Measurements from ENCODE around the gene WNT2. TPM values are rescaled to one million over a fixed set of nuclear protein-coding genes. Genes with fewer than 3 reads are reported as not detected.
A peak's percentile ranks its signal among the peaks of the same experiment; 100 is the strongest.

The WNT2 gene
- total and polyA plus RNA-seq, 11 donors: 0.09 to 1.2 (median 0.20) TPM; not detected in 3

GRCh38 chr7:117231047-117231359 lies 91.9 kb downstream of the WNT2 start:
- H3K36me3 ChIP-seq: peaks cover 0 to 10% (median 0%) of the 10 kb centered on the region in 9 donors
- intact Hi-C loops (cut with DNase I): no loop called here
- H3K27me3 ChIP-seq: no peaks in the 10 kb centered on the region
- 66 to 82% (median 72%) methylated on average over 3 of the region's 3 CpGs for WGBS, 4 donors
- peaks cover 0 to 2% (median 0%) of the 10 kb centered on the region in 12 donors for H3K4me1 ChIP-seq
- no peak overlapping the region for H3K27ac ChIP-seq
- ATAC-seq (no peak), DNase-seq (no peak)
- peaks cover 0 to 8% (median 0%) of the 10 kb centered on the region in 12 donors for H3K9me3 ChIP-seq
- TF ChIP-seq POLR2A (IDR thresholded peaks at IDR 0.05) (no peak), CTCF (IDR thresholded peaks at IDR 0.05) (no peak)
- no peak overlapping the region for H3K4me3 ChIP-seq

GRCh38 chr7:117230276-117231046 lies 92.4 kb downstream of the WNT2 start:
- Histone ChIP-seq H3K9me3 (peaks cover 0 to 2% (median 0%) of the 10 kb centered on the region in 12 donors), H3K27ac (no peak overlapping the region), H3K27me3 (no peaks in the 10 kb centered on the region), H3K4me1 (peaks cover 0 to 2% (median 0%) of the 10 kb centered on the region in 12 donors), H3K36me3 (peaks cover 0 to 10% (median 0%) of the 10 kb centered on the region in 9 donors), H3K4me3 (no peak overlapping the region)
- DNase-seq (no peak), ATAC-seq (no peak)
- WGBS, 4 donors: 88 to 97% (median 94%) methylated on average over 4 of the region's 4 CpGs
- TF ChIP-seq POLR2A (IDR thresholded peaks at IDR 0.05) (no peak), CTCF (IDR thresholded peaks at IDR 0.05) (no peak)
- intact Hi-C loops (cut with DNase I): no loop called here

- 73 to 81% (median 80%) methylated on average over 3 of the region's 3 CpGs for WGBS, 4 donors
- Histone ChIP-seq H3K4me3 (no peak overlapping the region), H3K9me3 (no peaks in the 10 kb centered on the region), H3K36me3 (peaks cover 0 to 11% (median 0%) of the 10 kb centered on the region in 9 donors), H3K4me1 (peaks cover 0 to 2% (median 0%) of the 10 kb centered on the region in 12 donors), H3K27ac (no peak overlapping the region), H3K27me3 (no peaks in the 10 kb centered on the region)
- TF ChIP-seq CTCF (IDR thresholded peaks at IDR 0.05): no peak
- no peak for TF ChIP-seq POLR2A (IDR thresholded peaks at IDR 0.05)
- no peak for ATAC-seq
- intact Hi-C loops (cut with DNase I): loop anchor here in 2 of 10 donors (10.0 kb wide), 2 partner anchors 55 to 155 kb away; no protein-coding TSS in a partner anchor
- DNase-seq: no peak
Observed at GRCh38 chr7:117229350-117229749, 93.5 kb downstream of the WNT2 start.

- H3K4me1 ChIP-seq: peaks cover 0 to 2% (median 0%) of the 10 kb centered on the region in 12 donors
- no peak for DNase-seq
- intact Hi-C loops (cut with DNase I): loop anchor here in 2 of 10 donors (10.0 kb wide), 2 partner anchors 58 to 158 kb away; no protein-coding TSS in a partner anchor
- 46 to 56% (median 48%) methylated on average over 4 of the region's 4 CpGs for WGBS, 4 donors
- no peak overlapping the region for H3K27ac ChIP-seq
- TF ChIP-seq POLR2A (IDR thresholded peaks at IDR 0.05) (no peak), CTCF (IDR thresholded peaks at IDR 0.05) (no peak)
- no peaks in the 10 kb centered on the region for H3K27me3 ChIP-seq
- no peak overlapping the region for H3K4me3 ChIP-seq
- H3K9me3 ChIP-seq: no peaks in the 10 kb centered on the region
- peaks cover 0 to 33% (median 11%) of the 10 kb centered on the region in 9 donors for H3K36me3 ChIP-seq
- peak in 3 of 4 donors; percentile 49 to 82 (median 81) for ATAC-seq
Observed at GRCh38 chr7:117227091-117227490, 95.8 kb downstream of the WNT2 start.
